ENCODE measurements around the gene CNPY1.

Gene CNPY1

DNA sequence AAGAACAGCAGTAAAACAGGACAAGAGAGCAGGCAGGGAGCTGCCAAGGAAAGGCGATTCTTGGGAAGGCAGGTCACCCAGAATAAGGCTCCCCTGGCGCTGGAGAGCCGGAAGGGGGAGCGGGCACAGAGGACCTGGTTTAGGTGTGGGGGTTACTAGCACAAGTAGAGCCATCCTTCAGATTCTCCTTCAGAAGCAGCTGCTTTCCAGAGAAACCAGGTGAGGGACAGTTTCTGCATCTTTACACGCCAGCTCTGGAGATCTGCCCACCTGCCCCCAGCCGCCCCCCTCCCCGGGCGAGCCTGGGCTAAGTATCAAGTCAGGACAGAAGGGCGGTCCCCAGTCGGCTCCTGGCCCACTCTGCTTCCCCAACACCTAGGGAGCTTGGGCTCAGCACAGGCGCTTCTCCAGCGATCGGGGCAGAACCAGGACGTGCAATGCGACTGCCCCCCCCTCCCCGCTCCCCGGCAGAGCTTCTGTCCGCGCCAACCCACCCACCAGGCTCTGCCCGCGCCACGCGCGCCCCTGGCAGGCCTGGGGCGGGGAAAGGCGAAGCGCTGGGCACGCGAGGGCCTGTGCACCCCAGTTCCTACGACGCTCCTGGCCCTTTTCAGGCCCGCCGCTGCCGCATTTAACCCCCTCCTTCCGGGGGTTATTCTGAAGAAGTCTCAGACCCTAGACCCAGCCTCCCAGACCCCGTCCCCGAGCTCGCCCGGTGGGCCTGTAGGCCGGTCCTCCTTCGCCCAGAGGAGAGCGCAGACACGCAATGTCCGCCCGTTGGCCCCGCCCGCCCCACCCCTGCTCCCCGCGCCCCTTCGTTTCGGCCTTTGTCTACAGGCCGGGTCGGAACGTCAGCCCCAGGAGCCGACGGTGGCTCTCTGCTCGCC lies 92.8 kb downstream of the CNPY1 start:
- no peak for DNase-seq (ENCODE audit: low spot score)

DNA sequence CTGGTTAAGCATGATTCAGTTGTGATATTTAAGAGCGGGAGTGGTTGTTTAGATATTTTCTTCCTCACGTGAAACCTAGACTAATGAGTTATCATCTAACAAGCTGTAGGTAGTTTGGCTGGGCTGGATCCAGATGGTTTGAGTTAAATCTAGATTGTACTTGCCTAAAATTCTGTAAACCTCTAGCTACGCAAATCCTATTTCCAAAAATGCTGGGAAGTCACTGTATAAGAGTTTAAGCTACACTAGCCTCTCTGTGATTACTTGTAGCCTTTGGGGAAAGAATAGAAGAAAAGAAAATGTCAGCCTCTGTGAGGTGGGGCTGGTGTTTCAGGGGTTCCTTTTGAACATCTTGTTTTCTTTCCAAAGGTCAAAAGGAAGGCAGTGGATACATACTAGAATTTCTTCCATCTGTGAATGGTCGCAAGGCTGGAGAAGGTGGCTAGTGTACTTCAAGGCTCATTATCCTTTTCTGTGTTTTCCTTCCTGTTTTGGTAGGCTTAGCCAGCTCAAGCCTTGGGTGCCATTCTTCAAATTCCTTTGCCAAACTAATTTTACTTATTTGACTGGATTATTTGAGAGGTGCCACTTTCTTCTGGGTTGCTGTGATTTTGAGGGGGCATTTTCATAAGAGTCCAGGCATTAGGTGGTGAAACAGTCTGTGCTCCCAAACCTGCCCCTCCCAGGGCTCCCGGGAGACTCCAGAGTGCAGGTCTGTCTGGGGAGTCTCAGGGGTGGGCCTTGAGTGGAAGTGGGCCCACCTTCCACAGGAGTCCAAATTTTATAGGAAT lies 93.7 kb downstream of the CNPY1 start:
- no peak for DNase-seq (ENCODE audit: low spot score)

DNA sequence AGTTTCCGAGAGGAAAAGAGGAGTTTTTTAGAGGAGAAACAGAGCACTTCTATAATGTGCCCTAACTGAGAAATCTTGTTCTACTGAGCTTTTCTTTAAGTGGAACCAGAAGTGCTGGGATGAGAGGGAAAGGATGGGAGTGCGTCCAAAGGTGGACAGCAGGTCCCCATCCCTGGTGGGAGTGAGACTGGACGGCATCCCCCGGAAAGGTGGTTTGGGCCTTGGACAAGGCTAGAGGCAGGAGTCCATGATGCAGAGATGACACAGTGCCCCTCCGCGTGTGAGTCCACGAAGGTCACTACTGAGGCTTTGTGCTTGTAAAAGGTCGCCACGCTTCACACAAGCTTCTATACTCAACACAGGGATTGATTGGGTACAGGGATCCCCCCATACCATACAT lies 94.5 kb downstream of the CNPY1 start:
- DNase-seq (ENCODE audit: low spot score), result no peak

Data from Ammon's horn (tissue), 1 donor.